SHP77 (cell line): ENCODE results near the gene LGALS9B.
"Not testable (repeated sequence)": the region's sequence is repeated elsewhere in the genome, so short reads cannot be mapped to it uniquely, and the experiment has no call there.

Experiments
- DNase-seq, 2 experiments: peaks; one replicate each; lab custom pipeline; 2025; lab: John Stamatoyannopoulos, UW

The LGALS9B gene

GRCh38 chr17:20416381-20416911, 50.9 kb downstream of the LGALS9B start:
- DNase-seq, result not testable (repeated sequence)

GRCh38 chr17:20415479-20415878, 51.9 kb downstream of the LGALS9B start:
- DNase-seq, result not testable (repeated sequence)

GRCh38 chr17:20401306-20402022, 65.9 kb downstream of the LGALS9B start:
- DNase-seq, result not testable (repeated sequence)

GRCh38 chr17:20400559-20401305, 66.6 kb downstream of the LGALS9B start:
- DNase-seq, result not testable (repeated sequence)
